ELF-1 (cell line): ENCODE results near the gene CST1.

Source experiments
- DNase-seq: peaks from one replicate; pipeline ENCODE4 v3.0.0-alpha.2; 2016; ENCODE audit warnings: low read depth, low spot score

Gene CST1

DNA sequence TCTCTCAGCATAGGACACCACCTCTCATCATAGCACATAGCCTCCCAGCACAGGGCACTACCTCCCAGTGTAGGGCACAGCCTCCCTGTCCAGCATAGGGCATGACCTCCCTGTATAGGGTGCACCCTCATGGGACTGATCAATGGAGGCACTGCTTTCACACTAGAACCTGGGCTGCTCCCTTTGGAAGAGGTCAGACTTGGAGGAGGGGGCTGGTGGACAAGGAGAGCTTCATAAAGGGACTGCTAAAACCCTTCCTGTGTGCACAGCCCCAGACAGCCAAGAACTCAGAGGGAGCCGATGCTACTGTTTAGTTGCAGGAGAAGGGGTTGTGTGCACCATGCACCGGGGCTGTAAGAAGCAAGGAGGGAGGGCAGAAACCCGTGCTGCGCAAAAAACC, 40.0 kb downstream of the CST1 start:
- DNase-seq: no peak

GRCh38 chr20:23705895-23706294, 44.8 kb downstream of the CST1 start:
- no peak for DNase-seq

GRCh38 chr20:23702021-23702420, 48.7 kb downstream of the CST1 start:
- no peak for DNase-seq

DNA sequence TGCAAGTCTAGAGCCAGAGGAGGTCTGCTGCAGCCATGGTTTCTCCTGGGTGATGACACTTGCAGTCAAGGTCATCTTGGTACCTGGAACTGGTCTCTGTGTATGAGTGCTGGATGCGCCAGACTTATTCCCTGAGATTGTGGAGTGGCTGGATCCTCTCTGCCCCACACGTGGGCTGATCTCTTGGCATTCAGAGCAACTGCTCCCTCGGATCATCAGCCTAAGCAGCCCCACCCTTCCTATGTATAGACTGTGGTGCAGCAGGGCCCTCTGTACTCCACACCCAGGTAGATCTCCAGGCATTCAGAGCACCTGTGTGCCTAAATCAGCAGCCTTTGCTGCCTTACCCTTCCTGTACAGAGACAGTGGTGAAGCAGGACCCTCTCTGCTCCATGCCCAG, 49.8 kb downstream of the CST1 start:
- DNase-seq: no peak

- DNase-seq: no peak
Observed at GRCh38 chr20:23697947-23698346, 52.8 kb downstream of the CST1 start.
